ES-I3 (cell line): ENCODE results near the gene TEX38.
A peak's percentile ranks its signal among the peaks of the same experiment; 100 is the strongest.
"Not testable (repeated sequence)": the region's sequence is repeated elsewhere in the genome, so short reads cannot be mapped to it uniquely, and the experiment has no call there.

Experiments used
- H3K36me3 ChIP-seq: 2 replicates; pipeline ENCODE4 v1.6.1; 2013; ENCODE audit warnings: mild to moderate bottlenecking, low read length, control low read depth, moderate library complexity; ENCODE audit not compliant: insufficient read depth
- H3K4me1 ChIP-seq: 2 replicates; pipeline ENCODE4 v1.6.1; 2013; ENCODE audit warnings: mild to moderate bottlenecking, control low read depth, low read length; ENCODE audit not compliant: insufficient read depth
- H3K9ac ChIP-seq: 2 replicates; pipeline ENCODE4 v1.6.1; 2013; ENCODE audit warnings: low read depth, mild to moderate bottlenecking, low read length, moderate library complexity
- H3K9me3 ChIP-seq: 2 replicates; pipeline ENCODE4 v1.6.1; 2013; ENCODE audit warnings: mild to moderate bottlenecking, low read length, moderate library complexity; ENCODE audit not compliant: control insufficient read depth, insufficient read depth

Gene TEX38

DNA sequence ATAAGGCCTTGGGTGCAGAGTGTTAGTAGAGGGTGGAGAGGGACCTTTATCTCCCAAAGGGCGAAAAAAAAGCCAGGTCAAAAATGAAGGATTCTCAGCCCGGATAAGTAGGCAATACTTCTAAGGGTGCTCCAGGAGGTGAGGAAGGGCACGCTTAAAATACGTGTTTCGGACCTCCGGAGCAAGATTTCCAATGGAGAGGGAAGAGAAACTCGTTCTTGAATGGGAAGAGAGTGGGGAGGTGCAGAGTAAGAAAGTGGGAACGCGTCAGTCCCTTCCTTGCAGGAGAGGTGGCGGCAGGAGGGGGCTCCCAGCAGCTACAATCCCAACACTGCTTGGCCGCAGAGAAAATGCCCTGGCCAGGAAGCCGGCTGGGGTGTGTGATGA is 46.7 kb downstream of the TEX38 start:
- peaks cover 10% of the 10 kb centered on the region; the same call in 1 of the 2 replicates for H3K36me3 ChIP-seq
- H3K9ac ChIP-seq: peak overlapping the region; percentile 65
- no peaks in the 10 kb centered on the region for H3K9me3 ChIP-seq
- H3K4me1 ChIP-seq: peaks cover 12% of the 10 kb centered on the region; the same call in 1 of the 2 replicates

DNA sequence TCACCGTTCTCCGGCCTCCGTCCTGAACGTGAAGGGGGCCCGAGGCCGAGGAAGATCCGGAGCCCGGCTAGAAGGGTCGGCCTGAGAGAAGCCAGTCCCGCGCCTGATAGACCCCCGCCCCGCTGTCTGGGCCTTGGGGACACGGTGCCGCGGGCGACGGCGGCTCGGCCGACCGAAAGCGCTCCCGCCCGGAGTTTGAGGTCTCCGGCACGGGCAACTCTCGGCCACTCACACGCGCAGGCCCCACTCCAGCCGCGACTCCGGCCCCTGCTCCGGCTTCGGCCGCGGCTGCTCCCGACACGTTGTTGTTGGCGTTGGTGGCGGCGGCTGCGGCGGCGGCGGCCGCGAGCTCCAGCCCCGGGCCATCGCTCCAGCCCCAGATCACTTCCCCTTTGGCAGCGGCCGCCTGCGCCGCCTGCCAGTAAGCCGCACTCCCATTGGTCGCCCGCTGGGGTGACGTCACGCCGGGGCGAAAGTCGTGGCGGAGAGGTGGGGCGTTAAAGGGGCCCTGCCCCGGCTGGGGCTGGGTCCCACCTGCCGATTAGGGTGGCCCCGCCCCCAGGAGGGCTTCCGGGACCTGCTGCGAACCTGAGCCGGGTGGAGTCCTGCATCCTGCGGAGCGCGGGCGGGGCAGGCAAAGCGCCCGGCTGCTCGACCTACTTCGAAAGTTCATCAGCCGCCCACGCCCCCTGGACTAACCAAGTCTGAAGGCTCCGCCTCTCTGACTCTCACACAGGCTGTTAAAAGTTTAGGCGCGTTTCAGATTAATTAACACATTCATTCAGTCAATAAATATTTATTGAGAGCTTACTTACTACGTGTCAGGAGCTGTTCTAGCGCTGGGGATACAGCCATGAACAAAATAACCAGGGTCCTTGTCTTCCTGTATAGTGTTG is 47.3 kb downstream of the TEX38 start, which contains the start of gene EFCAB14:
Gene EFCAB14, minus strand, starts transcription at position 388 of the 896 bp plus-strand sequence. CDS start 1,027 bp downstream, outside the sequence.
- H3K36me3 ChIP-seq: peaks cover 6% of the 10 kb centered on the region; the same call in 1 of the 2 replicates
- peaks cover 12% of the 10 kb centered on the region; the same call in 1 of the 2 replicates for H3K4me1 ChIP-seq
- H3K9me3 ChIP-seq: no peaks in the 10 kb centered on the region
- H3K9ac ChIP-seq: peak within 1 kb of the TSS; percentile 65

DNA sequence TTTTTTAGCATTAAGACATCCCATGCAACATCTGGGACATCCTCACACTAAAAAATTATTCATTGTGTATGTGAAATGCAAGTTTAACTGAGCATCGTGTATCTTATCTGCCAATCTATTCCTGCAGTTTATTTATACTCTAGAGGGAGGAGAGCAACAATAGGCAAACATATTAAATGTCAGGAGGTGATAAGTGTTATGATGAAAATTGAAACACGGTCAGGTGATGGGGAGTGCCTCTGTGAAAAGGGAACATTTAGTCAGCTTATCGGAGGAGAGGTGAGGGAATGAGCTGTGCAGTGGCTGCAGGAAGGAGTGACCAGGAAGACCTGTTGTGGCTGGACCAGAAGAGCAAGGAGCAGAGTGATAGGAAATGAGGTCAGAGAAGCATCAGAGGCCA is 48.0 kb downstream of the TEX38 start:
- Histone ChIP-seq H3K9ac (peak overlapping the region; percentile 41; the same call in 1 of the 2 replicates), H3K36me3 (peaks cover 6% of the 10 kb centered on the region; the same call in 1 of the 2 replicates), H3K9me3 (no peaks in the 10 kb centered on the region), H3K4me1 (peaks cover 13% of the 10 kb centered on the region)

DNA sequence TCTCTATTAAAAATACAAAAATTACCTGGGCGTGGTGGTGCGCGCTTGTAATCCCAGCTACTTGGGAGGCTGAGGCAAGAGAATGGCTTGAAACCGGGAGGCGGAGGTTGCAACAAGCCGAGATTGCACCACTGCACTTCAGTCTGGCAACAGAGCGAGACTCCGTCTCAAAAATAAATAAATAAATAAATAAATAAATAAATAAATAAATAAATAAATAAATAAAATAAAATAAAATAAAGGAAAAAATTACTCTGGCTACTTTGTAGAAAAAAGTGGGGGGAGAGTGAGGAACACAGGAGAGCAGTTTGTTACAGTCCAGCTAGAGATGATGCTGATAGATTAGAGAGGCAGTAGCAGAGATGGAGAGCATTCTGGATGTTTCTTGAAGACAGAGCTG is 48.7 kb downstream of the TEX38 start:
- H3K36me3 ChIP-seq, H3K9ac ChIP-seq, H3K9me3 ChIP-seq: not testable (repeated sequence)
- H3K4me1 ChIP-seq: peaks cover 17% of the 10 kb centered on the region

DNA sequence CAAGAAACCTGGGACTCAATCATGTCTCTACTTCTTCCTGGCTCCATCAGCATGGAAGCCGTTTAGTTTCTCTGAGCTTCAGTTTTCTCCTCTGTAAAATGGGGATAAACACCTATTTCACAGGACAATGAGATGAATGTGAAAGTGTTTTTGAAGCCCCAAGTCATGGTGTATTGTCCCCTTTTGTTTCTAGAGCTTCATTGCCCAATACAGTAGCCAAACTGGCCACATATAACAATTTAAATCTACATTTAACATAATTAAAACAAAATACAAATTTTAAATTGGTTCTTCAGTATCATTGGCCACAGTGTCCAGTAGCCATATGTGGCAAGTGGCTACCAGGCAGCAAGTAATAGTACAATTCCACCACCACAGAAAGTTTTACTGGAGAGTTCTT is 49.5 kb downstream of the TEX38 start:
- no peaks in the 10 kb centered on the region for H3K9me3 ChIP-seq
- peaks cover 17% of the 10 kb centered on the region for H3K4me1 ChIP-seq
- no peak overlapping the region for H3K9ac ChIP-seq
- peaks cover 6% of the 10 kb centered on the region; the same call in 1 of the 2 replicates for H3K36me3 ChIP-seq

DNA sequence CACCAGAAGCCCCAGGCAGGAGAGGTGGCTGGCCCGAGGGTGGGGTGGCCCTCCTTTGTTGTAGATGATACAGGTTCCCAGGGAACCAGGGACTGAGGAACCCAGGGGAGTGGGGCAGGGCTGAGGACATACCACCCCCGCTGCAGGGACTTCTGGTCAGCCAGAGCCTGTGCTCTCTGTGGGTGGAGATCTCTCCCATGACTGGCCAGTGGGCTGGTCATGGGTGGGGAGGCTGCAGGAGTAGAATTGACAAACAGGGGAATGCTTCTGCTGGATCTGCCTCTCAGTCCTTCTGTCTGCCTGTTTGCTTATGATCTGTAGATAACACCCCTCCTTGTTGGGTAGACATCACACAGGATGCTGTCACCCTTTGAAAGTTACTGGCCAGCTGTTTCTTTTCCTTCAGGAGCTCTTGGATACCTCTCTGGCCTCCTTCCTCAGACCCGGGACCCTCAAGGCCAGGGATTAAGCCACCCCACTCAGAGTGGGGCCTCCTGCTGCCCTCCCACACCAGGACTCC is 50.1 kb downstream of the TEX38 start:
- Histone ChIP-seq H3K9ac (no peak overlapping the region), H3K36me3 (0 out of 2 replicates have a peak, but pooled peaks cover 3% of the 10 kb centered on the region), H3K4me1 (peaks cover 17% of the 10 kb centered on the region), H3K9me3 (0 out of 2 replicates have a peak, but pooled peaks cover 3% of the 10 kb centered on the region)
